IMR-90 (cell line): ENCODE results near the gene FOXP1. TPM values are rescaled to one million over a fixed set of nuclear protein-coding genes. Genes with fewer than 3 reads are reported as not detected.

Source experiments
- ATAC-seq: fragments of 200-7000 bp; cut with Tn5 transposase; 2 replicates; pipeline ENCODE4 v1.9.1; 2020; ENCODE audit warnings: low read depth, mild to moderate bottlenecking, moderate library complexity
- BruUV-seq: library from RNA; stranded (reverse); fragments of 400-500 nt; replicated peaks from 2 replicates; lab custom pipeline; 2021; lab: Mats Ljungman, UMichigan
- CTCF ChIA-PET: fragments of 300-600 bp; formaldehyde crosslinking; extraction: SDS; loops from one replicate; lab custom pipeline; 2021; ENCODE audit warnings: antibody characterized with exemption; lab: Yijun Ruan, JAX
- POLR2A ChIA-PET: fragments of 300-600 bp; sonication (Branson Sonifier 250); formaldehyde crosslinking; loops from one replicate; lab custom pipeline; 2022; ENCODE audit warnings: antibody characterized with exemption; ENCODE audit not compliant: unreplicated experiment; lab: Charles Lee
- DNase-seq: peaks from one replicate; pipeline ENCODE4 v3.0.0; 2013
- H2AFZ ChIP-seq: replicated peaks from 2 replicates; pipeline ENCODE3; 2013; ENCODE audit warnings: low read length, mild to moderate bottlenecking; ENCODE audit not compliant: poor library complexity
- H2AK5ac ChIP-seq: 2 replicates; pipeline ENCODE4 v1.6.1; 2013; ENCODE audit warnings: low read depth, low read length, inconsistent platforms
- H2AK9ac ChIP-seq: replicated peaks from 2 replicates; pipeline ENCODE3; 2013; ENCODE audit warnings: mild to moderate bottlenecking, low read depth, low read length, moderate library complexity; ENCODE audit not compliant: poor library complexity
- H2BK120ac ChIP-seq: 2 replicates; pipeline ENCODE4 v1.6.1; 2013; ENCODE audit warnings: low read depth, low read length, inconsistent platforms
- H2BK15ac ChIP-seq: 3 replicates; pipeline ENCODE4 v1.6.1; 2013; ENCODE audit warnings: low read depth, low read length, inconsistent platforms
- H2BK20ac ChIP-seq: 2 replicates; pipeline ENCODE4 v1.6.1; 2013; ENCODE audit warnings: low read depth, mild to moderate bottlenecking, inconsistent platforms, low read length, moderate library complexity
- H2BK5ac ChIP-seq: 2 replicates; pipeline ENCODE4 v1.6.1; 2013; ENCODE audit warnings: mild to moderate bottlenecking, low read depth, low read length, inconsistent platforms; ENCODE audit not compliant: poor library complexity, severe bottlenecking
- H3K14ac ChIP-seq: replicated peaks from 2 replicates; pipeline ENCODE4 v1.6.1; 2013; ENCODE audit warnings: low read depth, low read length, inconsistent platforms
- H3K18ac ChIP-seq: 2 replicates; pipeline ENCODE4 v1.6.1; 2013; ENCODE audit warnings: low read depth, low read length, control low read depth
- H3K23ac ChIP-seq: 2 replicates; pipeline ENCODE4 v1.6.1; 2013; ENCODE audit warnings: low read depth, low read length, inconsistent platforms
- H3K27ac ChIP-seq: 2 replicates; pipeline ENCODE4 v1.5.1; 2013; ENCODE audit warnings: mild to moderate bottlenecking, control low read depth, low read length; ENCODE audit not compliant: insufficient read depth
- H3K27me3 ChIP-seq: 2 replicates; pipeline ENCODE4 v1.6.1; 2013; ENCODE audit warnings: low read length; ENCODE audit not compliant: control insufficient read depth, insufficient read depth
- H3K36me3 ChIP-seq: 2 replicates; pipeline ENCODE4 v1.6.1; 2013; ENCODE audit warnings: low read length, mixed read lengths; ENCODE audit not compliant: control insufficient read depth, insufficient read depth
- H3K4ac ChIP-seq: 2 replicates; pipeline ENCODE4 v1.6.1; 2013; ENCODE audit warnings: low read depth, low read length, inconsistent platforms
- H3K4me1 ChIP-seq: 2 replicates; pipeline ENCODE4 v1.6.1; 2013; ENCODE audit warnings: low read length, mixed read lengths; ENCODE audit not compliant: control insufficient read depth, insufficient read depth
- H3K4me2 ChIP-seq: 2 replicates; pipeline ENCODE4 v1.6.1; 2013; ENCODE audit warnings: low read depth, mild to moderate bottlenecking, control low read depth, low read length, moderate library complexity
- H3K4me3 ChIP-seq: 2 replicates; pipeline ENCODE4 v1.5.1; 2013; ENCODE audit warnings: low read depth, mild to moderate bottlenecking, control low read depth, low read length, moderate library complexity; ENCODE audit not compliant: insufficient read depth
- H3K56ac ChIP-seq: 2 replicates; pipeline ENCODE4 v1.6.1; 2013; ENCODE audit warnings: low read length, inconsistent platforms; ENCODE audit not compliant: insufficient read depth; ENCODE audit errors: extremely low read depth
- H3K79me1 ChIP-seq, 2 experiments: 2 replicates each; pipeline ENCODE4 v1.6.1; 2013; ENCODE audit warnings: low read length in 2 of 2, inconsistent platforms in 1 of 2, low read depth in 1 of 2
- H3K9ac ChIP-seq: 2 replicates; pipeline ENCODE4 v1.6.1; 2013; ENCODE audit warnings: low read depth, low read length, control low read depth
- H3K9me1 ChIP-seq: 2 replicates; pipeline ENCODE4 v1.6.1; 2013; ENCODE audit warnings: low read length, inconsistent platforms; ENCODE audit not compliant: insufficient read depth
- H3K9me3 ChIP-seq: 2 replicates; pipeline ENCODE4 v1.6.1; 2013; ENCODE audit warnings: low read length; ENCODE audit not compliant: control insufficient read depth, insufficient read depth
- H4K20me1 ChIP-seq: 2 replicates; pipeline ENCODE4 v1.6.1; 2013; ENCODE audit warnings: low read length, inconsistent platforms; ENCODE audit not compliant: insufficient read depth
- H4K5ac ChIP-seq: 2 replicates; pipeline ENCODE4 v1.6.1; 2013; ENCODE audit warnings: mild to moderate bottlenecking, low read depth, low read length, control low read depth
- H4K8ac ChIP-seq, 2 experiments: 2 replicates each; pipeline ENCODE4 v1.6.1; 2013; ENCODE audit warnings: low read depth in 2 of 2, low read length in 2 of 2, control low read depth in 1 of 2, inconsistent platforms in 1 of 2
- H4K91ac ChIP-seq: 2 replicates; pipeline ENCODE4 v1.6.1; 2013; ENCODE audit warnings: low read depth, low read length, inconsistent platforms; ENCODE audit not compliant: insufficient read depth
- CEBPB ChIP-seq: IDR thresholded peaks from 2 replicates; pipeline ENCODE4 v1.6.1; 2012; ENCODE audit warnings: low read depth, low read length, improper control_type of control experiment
- CHD1 ChIP-seq: IDR thresholded peaks from 2 replicates; pipeline ENCODE4 v1.6.1; 2012; ENCODE audit warnings: low read depth, low read length, improper control_type of control experiment
- MAFK ChIP-seq: IDR thresholded peaks from 2 replicates; pipeline ENCODE4 v1.6.1; 2012; ENCODE audit warnings: low read depth, low read length, improper control_type of control experiment
- MAZ ChIP-seq: IDR thresholded peaks from 2 replicates; pipeline ENCODE4 v1.6.1; 2012; ENCODE audit warnings: low read depth, mild to moderate bottlenecking, low read length, improper control_type of control experiment, moderate library complexity, borderline replicate concordance
- POLR2A ChIP-seq: IDR thresholded peaks from 2 replicates; pipeline ENCODE4 v1.6.1; 2012; ENCODE audit warnings: mild to moderate bottlenecking, low read depth, low read length
- RAD21 ChIP-seq: IDR thresholded peaks from 2 replicates; pipeline ENCODE4 v1.6.1; 2012; ENCODE audit warnings: low read length, improper control_type of control experiment
- RCOR1 ChIP-seq: IDR thresholded peaks from 2 replicates; pipeline ENCODE4 v1.6.1; 2012; ENCODE audit warnings: mild to moderate bottlenecking, low read length, improper control_type of control experiment; ENCODE audit not compliant: insufficient replicate concordance
- SMC3 ChIP-seq: fragments of 150-350 bp; IDR thresholded peaks from 2 replicates; pipeline ENCODE4 v1.6.1; 2016; ENCODE audit warnings: low read depth, mild to moderate bottlenecking, antibody characterized with exemption, low read length, moderate library complexity
- WGBS, 2 experiments: methylation state at CpG; one replicate each; pipeline versions ENCODE4 v1.1.5 to v1.1.7; 2013; ENCODE audit warnings: missing lambda C conversion rate in 2 of 2; ENCODE audit not compliant: insufficient read length in 1 of 2; ENCODE audit errors: extremely low coverage in 2 of 2; 5-methylcytosine and 5-hydroxymethylcytosine counted together
- dilution Hi-C: fragments of 300-500 bp; cut with HindIII; formaldehyde crosslinking; loops from one replicate; pipeline ENCODE4 v1.14.3; 2018; ENCODE audit warnings: low sequenced_read_pairs; ENCODE audit not compliant: unreplicated experiment
- in situ Hi-C: fragments of 300-500 bp; cut with MboI; formaldehyde crosslinking; loops from 3 replicates; pipeline ENCODE4 v1.14.3; 2019; ENCODE audit warnings: low sequenced_read_pairs, inconsistent platforms, mixed read lengths
- intact Hi-C: fragments of 100-400 bp; cut with micrococcal nuclease; formaldehyde crosslinking; loops from 2 replicates; pipeline ENCODE4 v1.10.0; 2022
- polyA plus RNA-seq, 3 experiments: library from polyadenylated mRNA; depleted of rRNA; stranded (reverse); fragments of >200 nt; gene quantifications; 2 replicates each; pipeline ENCODE4 v1.2.3, GENCODE V29; 2012; ENCODE audit warnings: low replicate concordance in 1 of 3
- total RNA-seq: library from RNA; depleted of rRNA; stranded (reverse); fragments of >200 nt; gene quantifications from 2 replicates; pipeline ENCODE4 v1.2.3, GENCODE V29; 2012
- TF ChIP-seq, protein P1 (sequence below): fragments of 150-350 bp; IDR thresholded peaks from 2 replicates; pipeline ENCODE4 v1.6.1; 2017; ENCODE audit warnings: mild to moderate bottlenecking, antibody characterized with exemption, low read length, low read depth

FOXP1 gene
- total and polyA plus RNA-seq, 2 of the 4 experiments (the other 2 are of a cell fraction) = 37.0 to 132 TPM

DNA sequence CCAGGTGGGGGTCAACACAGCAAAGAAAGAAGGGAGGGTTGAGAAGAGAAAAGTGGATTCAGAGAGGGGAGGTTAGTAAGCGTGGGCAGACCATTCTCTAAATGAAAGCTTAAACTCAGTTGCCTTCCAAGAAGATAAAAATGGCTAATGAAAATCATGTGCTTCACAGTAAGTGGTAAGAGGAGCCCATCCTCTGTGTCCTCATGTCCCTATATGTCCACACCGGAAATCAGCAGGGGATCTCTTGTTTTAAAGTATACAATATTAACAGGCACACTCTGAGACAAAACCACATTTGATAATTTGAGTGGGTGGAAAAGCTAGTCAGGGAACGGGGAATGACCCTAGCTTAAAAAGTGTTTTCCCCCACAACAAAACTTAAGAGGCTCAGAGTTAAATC is 4.4 kb upstream of the FOXP1 start:
- peaks cover 8 to 30% of the 10 kb centered on the region in 2 experiments; a peak in 3 of 4 replicates for H3K79me1 ChIP-seq
- H2BK5ac ChIP-seq = peak overlapping the region; percentile 1
- peak overlapping the region in 1 of 2 experiments; percentile 36; a peak in 1 of 4 replicates for H4K8ac ChIP-seq
- H3K4me2 ChIP-seq = peak overlapping the region; percentile 10
- H3K9me1 ChIP-seq = no peaks in the 10 kb centered on the region
- H3K9ac ChIP-seq = 0 out of 2 replicates have a peak overlapping the region, but pooled peaks have one; percentile 4
- H2AK9ac ChIP-seq = no peak overlapping the region
- no peak overlapping the region for H3K56ac ChIP-seq
- intact Hi-C loops (loop anchor here (2.0 to 10.0 kb wide), 3 partner anchors 343 to 871 kb away; no protein-coding TSS in a partner anchor), dilution Hi-C loops (no loop called here), in situ Hi-C loops (loop anchor here (10.0 kb wide), 2 partner anchors 453 to 593 kb away; no protein-coding TSS in a partner anchor)
- no TSS peak for BruUV-seq
- 0 out of 2 replicates have a peak, but pooled peaks cover 2% of the 10 kb centered on the region for H3K9me3 ChIP-seq
- peak overlapping the region; percentile 53; the same call in 1 of the 2 replicates for H2AK5ac ChIP-seq
- H3K27ac ChIP-seq = peak overlapping the region; percentile 31; the same call in 1 of the 2 replicates
- no peak overlapping the region for H3K4me3 ChIP-seq
- DNase-seq (no peak), ATAC-seq (peak; percentile 6; the same call in 1 of the 2 replicates)
- peak overlapping the region; percentile 4; the same call in 1 of the 2 replicates for H3K23ac ChIP-seq
- peak overlapping the region; percentile 71 for H3K18ac ChIP-seq
- H3K36me3 ChIP-seq = no peaks in the 10 kb centered on the region
- CTCF ChIA-PET = interaction anchor here (0.6 to 1.3 kb wide), 4 partner anchors 33 to 871 kb away, joined by 3 to 4 read pairs (median 3); no protein-coding TSS in a partner anchor
- peak overlapping the region; percentile 71; the same call in 1 of the 3 replicates for H2BK15ac ChIP-seq
- TF ChIP-seq RAD21 (no peak), POLR2A (no peak), CEBPB (no peak), MAZ (no peak), CHD1 (no peak), RCOR1 (no peak), SMC3 (no peak), MAFK (no peak)
- TF ChIP-seq, protein P1, sequence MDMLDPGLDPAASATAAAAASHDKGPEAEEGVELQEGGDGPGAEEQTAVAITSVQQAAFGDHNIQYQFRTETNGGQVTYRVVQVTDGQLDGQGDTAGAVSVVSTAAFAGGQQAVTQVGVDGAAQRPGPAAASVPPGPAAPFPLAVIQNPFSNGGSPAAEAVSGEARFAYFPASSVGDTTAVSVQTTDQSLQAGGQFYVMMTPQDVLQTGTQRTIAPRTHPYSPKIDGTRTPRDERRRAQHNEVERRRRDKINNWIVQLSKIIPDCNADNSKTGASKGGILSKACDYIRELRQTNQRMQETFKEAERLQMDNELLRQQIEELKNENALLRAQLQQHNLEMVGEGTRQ = no peak
- H3K27me3 ChIP-seq = no peaks in the 10 kb centered on the region
- POLR2A ChIA-PET = no interaction called here
- H4K5ac ChIP-seq = peak overlapping the region; percentile 69
- peaks cover 18% of the 10 kb centered on the region for H3K4me1 ChIP-seq
- H2AFZ ChIP-seq = no peak overlapping the region
- peak overlapping the region; percentile 73 for H3K4ac ChIP-seq
- H4K91ac ChIP-seq = peak overlapping the region; percentile 61; the same call in 1 of the 2 replicates
- peak overlapping the region; percentile 60; the same call in 1 of the 2 replicates for H2BK120ac ChIP-seq
- peak overlapping the region; percentile 49; the same call in 1 of the 2 replicates for H2BK20ac ChIP-seq
- no peaks in the 10 kb centered on the region for H4K20me1 ChIP-seq
- H3K14ac ChIP-seq = peak overlapping the region; percentile 33; the same call in 1 of the 2 replicates
- WGBS, 2 experiments = no CpG with 5 or more reads among the region's 3 CpGs
